SK-N-SH (cell line): ENCODE data around the gene KCNK17. TPM values are rescaled to one million over a fixed set of nuclear protein-coding genes. Genes with fewer than 3 reads are reported as not detected.

Experiments
- CTCF ChIA-PET: fragments of 300-600, 350-600 bp; formaldehyde crosslinking; extraction: SDS; loops from one replicate; lab custom pipeline; 2021; lab: Yijun Ruan, JAX
- POLR2A ChIA-PET: fragments of 350-600 bp; sonication (Branson Sonifier 250); formaldehyde crosslinking; extraction: SDS; loops from one replicate; lab custom pipeline; 2020; ENCODE audit warnings: antibody characterized with exemption, inconsistent platforms; lab: Yijun Ruan, JAX
- DNase-seq: peaks from one replicate; pipeline ENCODE4 v3.0.0; 2012
- H2AFZ ChIP-seq: fragments of 200-600 bp; sonication (generic); 2 replicates; pipeline ENCODE4 v1.8.1; 2016; ENCODE audit warnings: antibody characterized with exemption, mild to moderate bottlenecking, low read depth
- H3F3A ChIP-seq: fragments of 200-600 bp; sonication (generic); replicated peaks from 2 replicates; pipeline ENCODE3; 2016; ENCODE audit warnings: antibody characterized with exemption, mild to moderate bottlenecking; ENCODE audit not compliant: insufficient read depth
- H3K27ac ChIP-seq, 2 experiments: fragments of 200-500 bp in 1 of 2; fragments of 200-600 bp in 1 of 2; sonication (Bioruptor generic) in 1 of 2; sonication (generic), shearing (Covaris generic) in 1 of 2; 2 replicates each; pipeline versions ENCODE4 v1.5.1 to v1.6.1; 2014 to 2016; ENCODE audit warnings: low read depth in 2 of 2, inconsistent platforms in 1 of 2, low read length in 1 of 2, mild to moderate bottlenecking in 1 of 2, mixed read lengths in 1 of 2
- H3K27me3 ChIP-seq: fragments of 200-600 bp; sonication (generic), shearing (Covaris generic); 2 replicates; pipeline ENCODE4 v1.6.1; 2016; ENCODE audit warnings: mixed run types; ENCODE audit not compliant: insufficient read depth
- H3K36me3 ChIP-seq, 2 experiments: fragments of 200-500 bp in 1 of 2; fragments of 200-600 bp in 1 of 2; sonication (Bioruptor generic) in 1 of 2; sonication (generic) in 1 of 2; replicated peaks in 1 of 2; 2 replicates each; pipeline versions ENCODE3 to v1.5.1; 2014 to 2016; ENCODE audit warnings: low read length in 1 of 2, mild to moderate bottlenecking in 1 of 2; ENCODE audit not compliant: insufficient read depth in 2 of 2, control insufficient read depth in 1 of 2
- H3K4me1 ChIP-seq, 2 experiments: fragments of 200-500 bp in 1 of 2; fragments of 200-600 bp in 1 of 2; sonication (Bioruptor generic) in 1 of 2; sonication (generic), shearing (Covaris generic) in 1 of 2; 2 replicates each; pipeline versions ENCODE4 v1.5.1 to v1.6.1; 2014 to 2016; ENCODE audit warnings: low read depth in 1 of 2, low read length in 1 of 2, mixed run types in 1 of 2; ENCODE audit not compliant: insufficient read depth in 2 of 2, control insufficient read depth in 1 of 2
- H3K4me2 ChIP-seq: fragments of 200-600 bp; sonication (generic), shearing (Covaris generic); 2 replicates; pipeline ENCODE4 v1.6.1; 2017; ENCODE audit warnings: mixed run types
- H3K4me3 ChIP-seq, 2 experiments: fragments of 200-500 bp in 1 of 2; fragments of 200-600 bp in 1 of 2; sonication (Bioruptor generic) in 1 of 2; sonication (generic), shearing (Covaris generic) in 1 of 2; 2 replicates each; pipeline versions ENCODE4 v1.5.1 to v1.8.1; 2014 to 2016; ENCODE audit warnings: low read depth in 2 of 2, inconsistent platforms in 1 of 2, low read length in 1 of 2, mild to moderate bottlenecking in 1 of 2, mixed read lengths in 1 of 2, moderate library complexity in 1 of 2
- H3K79me2 ChIP-seq: fragments of 200-600 bp; sonication (generic); 2 replicates; pipeline ENCODE4 v1.8.1; 2017; ENCODE audit warnings: mild to moderate bottlenecking; ENCODE audit not compliant: insufficient read depth
- H3K9ac ChIP-seq: fragments of 200-600 bp; sonication (generic); 2 replicates; pipeline ENCODE4 v1.6.1; 2017; ENCODE audit warnings: mixed run types
- H3K9me2 ChIP-seq: fragments of 200-600 bp; sonication (generic); 2 replicates; pipeline ENCODE4 v1.6.1; 2017; ENCODE audit warnings: mixed run types
- H3K9me3 ChIP-seq: fragments of 200-600 bp; sonication (generic); 2 replicates; pipeline ENCODE4 v1.6.1; 2017; ENCODE audit warnings: mixed run types, mild to moderate bottlenecking, moderate library complexity
- H4K20me1 ChIP-seq: fragments of 200-600 bp; sonication (generic); 2 replicates; pipeline ENCODE4 v1.6.1; 2017; ENCODE audit warnings: mild to moderate bottlenecking, mixed run types; ENCODE audit not compliant: insufficient read depth
- JUND ChIP-seq: IDR thresholded peaks from 2 replicates; pipeline ENCODE4 v1.4.0; 2012
- NRF1 ChIP-seq: IDR thresholded peaks from 2 replicates; pipeline ENCODE4 v1.6.1; 2012; ENCODE audit warnings: low read depth, mild to moderate bottlenecking, low read length
- RAD21 ChIP-seq: IDR thresholded peaks from 2 replicates; pipeline ENCODE4 v1.6.1; 2012; ENCODE audit warnings: mild to moderate bottlenecking, low read length
- RFX5 ChIP-seq: IDR thresholded peaks from 2 replicates; pipeline ENCODE4 v1.6.1; 2012; ENCODE audit warnings: mild to moderate bottlenecking, improper control_type of control experiment, low read length
- SMC3 ChIP-seq: IDR thresholded peaks from 2 replicates; pipeline ENCODE4 v1.6.1; 2012; ENCODE audit warnings: low read depth, low read length, improper control_type of control experiment
- TCF12 ChIP-seq: IDR thresholded peaks from 2 replicates; pipeline ENCODE4 v1.4.0; 2012
- WGBS: methylation state at CpG from one replicate; pipeline ENCODE4 v1.1.6; 2017; ENCODE audit warnings: low lambda C conversion rate; 5-methylcytosine and 5-hydroxymethylcytosine counted together
- polyA plus RNA-seq, 3 experiments: library from polyadenylated mRNA; depleted of rRNA; stranded (reverse); fragments of >200 nt; gene quantifications; 2 replicates each; pipeline ENCODE4 v1.2.3, GENCODE V29; 2012
- TF ChIP-seq, protein P1 (sequence below): fragments of 200-600 bp; sonication (generic); IDR thresholded peaks from 2 replicates; pipeline ENCODE4 v1.6.1; 2017; ENCODE audit warnings: antibody characterized with exemption, mild to moderate bottlenecking, moderate library complexity

Gene KCNK17
- polyA plus RNA-seq, 1 of the 3 experiments (the other 2 are of a cell fraction), result not detected

GRCh38 chr6:39303425-39304153, 10.6 kb downstream of the KCNK17 start:
- ChIA-PET POLR2A (no interaction called here), CTCF (interaction anchor here (0.6 to 16.6 kb wide), 51 partner anchors 10 to 431 kb away, joined by 3 to 457 read pairs (median 5); partner anchors contain the start of genes KCNK16 and KCNK17)
- 0 out of 4 replicates have a peak overlapping the region, but pooled peaks of 1 of the 2 experiments have one; percentile 30 for H3K4me3 ChIP-seq
- H4K20me1 ChIP-seq, result no peaks in the 10 kb centered on the region
- no peak overlapping the region for H3K9ac ChIP-seq
- peaks cover 0 to 2% of the 10 kb centered on the region in 2 experiments; a peak in 1 of 4 replicates for H3K4me1 ChIP-seq
- no peak overlapping the region for H2AFZ ChIP-seq
- H3F3A ChIP-seq, result no peaks in the 10 kb centered on the region
- WGBS, result 67% methylated on average over 16 of the region's 30 CpGs
- no peaks in the 10 kb centered on the region for H3K9me3 ChIP-seq
- no peaks in the 10 kb centered on the region for H3K36me3 ChIP-seq
- DNase-seq, result no peak
- no peaks in the 10 kb centered on the region for H3K9me2 ChIP-seq
- no peak overlapping the region; the same call in 1 of the 2 replicates for H3K4me2 ChIP-seq
- H3K27ac ChIP-seq, result no peak overlapping the region
- H3K27me3 ChIP-seq, result no peaks in the 10 kb centered on the region
- no peaks in the 10 kb centered on the region for H3K79me2 ChIP-seq
- TF ChIP-seq JUND, result no peak
- TF ChIP-seq, protein P1, sequence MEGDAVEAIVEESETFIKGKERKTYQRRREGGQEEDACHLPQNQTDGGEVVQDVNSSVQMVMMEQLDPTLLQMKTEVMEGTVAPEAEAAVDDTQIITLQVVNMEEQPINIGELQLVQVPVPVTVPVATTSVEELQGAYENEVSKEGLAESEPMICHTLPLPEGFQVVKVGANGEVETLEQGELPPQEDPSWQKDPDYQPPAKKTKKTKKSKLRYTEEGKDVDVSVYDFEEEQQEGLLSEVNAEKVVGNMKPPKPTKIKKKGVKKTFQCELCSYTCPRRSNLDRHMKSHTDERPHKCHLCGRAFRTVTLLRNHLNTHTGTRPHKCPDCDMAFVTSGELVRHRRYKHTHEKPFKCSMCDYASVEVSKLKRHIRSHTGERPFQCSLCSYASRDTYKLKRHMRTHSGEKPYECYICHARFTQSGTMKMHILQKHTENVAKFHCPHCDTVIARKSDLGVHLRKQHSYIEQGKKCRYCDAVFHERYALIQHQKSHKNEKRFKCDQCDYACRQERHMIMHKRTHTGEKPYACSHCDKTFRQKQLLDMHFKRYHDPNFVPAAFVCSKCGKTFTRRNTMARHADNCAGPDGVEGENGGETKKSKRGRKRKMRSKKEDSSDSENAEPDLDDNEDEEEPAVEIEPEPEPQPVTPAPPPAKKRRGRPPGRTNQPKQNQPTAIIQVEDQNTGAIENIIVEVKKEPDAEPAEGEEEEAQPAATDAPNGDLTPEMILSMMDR, result peak; percentile 29

DNA sequence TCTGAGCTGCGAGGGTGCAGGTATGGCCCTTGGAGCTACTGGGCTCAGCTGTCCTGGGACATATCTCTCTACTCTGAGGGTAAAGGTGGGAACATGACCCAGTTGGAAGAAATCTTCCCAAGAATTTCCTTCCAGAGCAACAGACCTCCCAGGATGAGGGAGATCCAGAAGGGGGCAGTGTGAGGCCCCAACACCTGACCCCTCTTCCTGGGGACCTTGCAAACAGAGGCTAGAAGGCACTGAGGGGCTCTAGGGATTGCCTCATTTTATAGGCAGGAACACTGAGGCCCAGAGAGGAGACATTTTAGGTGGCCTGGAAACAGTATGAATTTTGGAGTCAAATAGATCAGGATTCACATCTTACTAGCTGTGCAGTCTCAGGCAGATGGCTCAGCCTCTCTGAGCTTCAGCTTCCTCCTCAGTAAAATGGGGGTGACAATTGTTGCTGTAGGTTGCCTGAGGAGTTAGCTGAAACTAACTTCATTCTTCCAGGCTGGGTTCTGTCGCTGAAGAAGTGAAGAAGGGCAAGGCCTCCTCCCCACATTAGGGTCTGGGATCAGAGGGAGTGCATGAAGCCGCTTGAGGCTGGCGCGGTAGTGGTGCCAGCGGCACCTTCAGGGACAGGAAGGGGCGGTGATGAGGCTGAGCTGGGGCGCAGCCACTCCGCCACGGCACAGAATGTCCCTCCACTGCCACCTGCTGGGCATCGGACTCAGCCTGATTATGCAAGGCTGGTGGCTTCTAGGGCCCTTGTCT, 11.4 kb downstream of the KCNK17 start:
- no peaks in the 10 kb centered on the region for H3K79me2 ChIP-seq
- no peaks in the 10 kb centered on the region for H3F3A ChIP-seq
- no peaks in the 10 kb centered on the region for H3K9me2 ChIP-seq
- H3K27me3 ChIP-seq, result no peaks in the 10 kb centered on the region
- no peak overlapping the region for H3K27ac ChIP-seq
- H3K4me1 ChIP-seq, result peaks cover 0 to 2% of the 10 kb centered on the region in 2 experiments; a peak in 1 of 4 replicates
- DNase-seq, result peak; percentile 92
- 5% methylated on average over 9 of the region's 11 CpGs for WGBS
- ChIA-PET CTCF (interaction anchor here (0.5 to 16.6 kb wide), 59 partner anchors 9 to 1060 kb away, joined by 3 to 457 read pairs (median 5); partner anchors contain the start of gene KCNK17), POLR2A (interaction anchor here (0.7 kb wide), 1 partner anchor 312 kb away, joined by 3 read pairs; no protein-coding TSS in a partner anchor)
- H3K9me3 ChIP-seq, result no peaks in the 10 kb centered on the region
- no peaks in the 10 kb centered on the region for H4K20me1 ChIP-seq
- no peak overlapping the region for H2AFZ ChIP-seq
- no peaks in the 10 kb centered on the region for H3K36me3 ChIP-seq
- H3K4me3 ChIP-seq, result peak overlapping the region; percentile 14 to 30; a peak in 1 of 4 replicates
- peak; percentile 92 for TF ChIP-seq RAD21
- TF ChIP-seq NRF1, result 0 out of 2 replicates have a peak, but pooled peaks have one; percentile 21
- TF ChIP-seq RFX5, result no peak
- TF ChIP-seq TCF12, result no peak
- TF ChIP-seq SMC3, result peak; percentile 96
- TF ChIP-seq, protein P1, result peak; percentile 76
- no peak overlapping the region for H3K9ac ChIP-seq
- H3K4me2 ChIP-seq, result peak overlapping the region; percentile 39; the same call in 1 of the 2 replicates
